KOPT-K1 (cell line): ENCODE results near the gene SEPTIN7.

Experiments used
- H3K27ac ChIP-seq: fragments of 200-600 bp; sonication (generic); 2 replicates; pipeline ENCODE4 v1.5.1; 2016; ENCODE audit warnings: antibody characterized with exemption, mild to moderate bottlenecking, low read depth, low read length; ENCODE audit not compliant: poor library complexity, severe bottlenecking
- H3K36me3 ChIP-seq: fragments of 200-600 bp; sonication (generic); 2 replicates; pipeline ENCODE4 v1.5.1; 2017; ENCODE audit warnings: antibody characterized with exemption, mild to moderate bottlenecking, low read length, moderate library complexity; ENCODE audit not compliant: insufficient read depth
- H3K9me3 ChIP-seq: fragments of 200-600 bp; sonication (generic); 2 replicates; pipeline ENCODE4 v1.5.1; 2017; ENCODE audit warnings: antibody characterized with exemption, low read length, mild to moderate bottlenecking; ENCODE audit not compliant: insufficient read depth, poor library complexity, severe bottlenecking

Gene SEPTIN7

DNA sequence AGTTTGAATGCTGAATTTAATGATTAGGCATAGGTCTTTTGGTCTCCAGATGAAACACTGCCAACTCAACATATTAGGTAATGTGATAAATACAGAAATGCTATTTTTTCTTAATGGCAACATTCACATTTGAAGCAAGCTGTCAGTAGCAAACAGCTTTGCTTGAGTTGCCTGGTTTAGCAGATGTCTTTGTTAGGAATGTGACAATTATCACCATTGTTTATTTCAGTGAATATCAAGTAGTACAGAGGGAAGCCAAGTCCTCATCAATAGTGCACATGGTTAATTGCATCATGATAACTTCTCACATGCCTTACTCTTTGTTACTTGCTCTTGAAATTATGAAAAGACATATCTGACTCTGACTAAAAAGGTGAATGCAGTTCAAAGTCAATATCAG lies 23.7 kb upstream of the SEPTIN7 start:
- Histone ChIP-seq H3K27ac (no peak overlapping the region), H3K9me3 (no peaks in the 10 kb centered on the region), H3K36me3 (no peaks in the 10 kb centered on the region)

DNA sequence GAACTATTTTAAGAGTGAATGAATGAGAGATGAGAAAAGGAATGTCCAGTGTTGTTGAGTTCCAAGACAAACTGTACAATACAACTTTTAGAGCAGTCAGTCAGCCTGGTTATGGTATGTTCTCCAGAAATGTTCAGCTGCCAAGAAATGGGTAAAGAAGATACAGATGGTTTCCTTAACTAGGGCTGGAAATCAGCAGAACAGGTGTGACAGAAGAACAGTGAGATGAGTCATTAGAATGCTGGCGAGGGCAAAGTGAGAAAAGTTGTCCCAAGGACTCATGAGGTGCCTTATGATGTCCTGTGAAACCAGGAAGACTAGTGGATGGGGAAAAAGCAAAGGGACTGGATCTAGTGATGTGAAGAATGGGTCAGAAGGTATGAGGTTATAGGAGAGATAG lies 20.8 kb upstream of the SEPTIN7 start:
- Histone ChIP-seq H3K27ac (no peak overlapping the region), H3K9me3 (no peaks in the 10 kb centered on the region)

GRCh38 chr7:35781200-35781701 lies 19.6 kb upstream of the SEPTIN7 start:
- no peak overlapping the region for H3K27ac ChIP-seq
- no peaks in the 10 kb centered on the region for H3K9me3 ChIP-seq
- no peaks in the 10 kb centered on the region for H3K36me3 ChIP-seq

More for the DNA sequence above, 20.8 kb upstream of the SEPTIN7 start:
- no peaks in the 10 kb centered on the region for H3K36me3 ChIP-seq

- no peak overlapping the region for H3K27ac ChIP-seq
- H3K9me3 ChIP-seq, result no peaks in the 10 kb centered on the region
- H3K36me3 ChIP-seq, result no peaks in the 10 kb centered on the region
Observed at GRCh38 chr7:35781767-35782515, 18.9 kb upstream of the SEPTIN7 start.

GRCh38 chr7:35784332-35784731 lies 16.5 kb upstream of the SEPTIN7 start:
- Histone ChIP-seq H3K27ac (no peak overlapping the region), H3K9me3 (peaks cover 2% of the 10 kb centered on the region), H3K36me3 (no peaks in the 10 kb centered on the region)

- peaks cover 6% of the 10 kb centered on the region for H3K9me3 ChIP-seq
- no peak overlapping the region for H3K27ac ChIP-seq
- no peaks in the 10 kb centered on the region for H3K36me3 ChIP-seq
Observed at GRCh38 chr7:35785250-35785649, 15.6 kb upstream of the SEPTIN7 start.

DNA sequence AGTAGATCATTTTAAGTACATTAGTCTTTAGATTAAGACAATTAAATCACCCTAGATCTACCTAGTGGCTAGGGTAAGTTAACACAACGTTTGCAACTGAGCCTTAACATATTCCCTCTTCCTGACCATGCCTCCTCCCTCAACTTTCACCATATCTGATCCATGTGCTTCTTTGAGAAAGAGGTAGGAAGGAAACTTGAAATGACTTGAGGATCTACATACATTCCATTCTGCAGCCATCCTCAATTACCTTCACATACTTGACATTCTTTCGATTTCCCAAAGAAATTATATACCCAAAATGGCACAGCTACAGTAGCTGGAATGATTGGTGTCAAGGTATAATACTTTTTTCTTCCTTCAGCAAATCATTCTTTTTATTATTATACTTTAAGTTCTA lies 12.9 kb upstream of the SEPTIN7 start:
- H3K9me3 ChIP-seq, result peaks cover 6% of the 10 kb centered on the region
- no peak overlapping the region for H3K27ac ChIP-seq
- H3K36me3 ChIP-seq, result no peaks in the 10 kb centered on the region

DNA sequence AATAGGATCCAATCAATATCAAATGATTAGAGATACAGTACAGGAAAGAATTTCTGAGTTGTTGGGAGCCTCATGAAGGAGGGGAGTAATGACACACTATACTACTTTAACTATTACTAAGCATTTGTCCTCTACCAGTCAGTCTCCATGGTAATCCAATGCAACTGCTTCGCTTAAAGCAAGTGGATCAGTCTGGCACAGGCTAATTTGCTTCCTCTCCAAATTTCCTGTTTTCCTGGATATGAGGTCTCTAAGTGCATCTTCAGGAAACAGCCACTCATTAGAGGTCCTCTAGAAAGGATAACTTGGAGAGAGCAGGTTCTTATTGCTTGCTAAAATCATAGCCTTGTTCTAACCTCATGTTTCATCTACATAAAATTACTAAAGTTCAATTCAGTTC lies 8.4 kb upstream of the SEPTIN7 start:
- H3K9me3 ChIP-seq, result peaks cover 6% of the 10 kb centered on the region
- no peaks in the 10 kb centered on the region for H3K36me3 ChIP-seq
- H3K27ac ChIP-seq, result no peak overlapping the region

GRCh38 chr7:35792873-35793489 lies 7.9 kb upstream of the SEPTIN7 start:
- H3K27ac ChIP-seq, result no peak overlapping the region
- peaks cover 6% of the 10 kb centered on the region for H3K9me3 ChIP-seq
- H3K36me3 ChIP-seq, result no peaks in the 10 kb centered on the region

GRCh38 chr7:35797311-35797710 lies 3.5 kb upstream of the SEPTIN7 start:
- Histone ChIP-seq H3K36me3 (no peaks in the 10 kb centered on the region), H3K27ac (no peak overlapping the region), H3K9me3 (no peaks in the 10 kb centered on the region)

DNA sequence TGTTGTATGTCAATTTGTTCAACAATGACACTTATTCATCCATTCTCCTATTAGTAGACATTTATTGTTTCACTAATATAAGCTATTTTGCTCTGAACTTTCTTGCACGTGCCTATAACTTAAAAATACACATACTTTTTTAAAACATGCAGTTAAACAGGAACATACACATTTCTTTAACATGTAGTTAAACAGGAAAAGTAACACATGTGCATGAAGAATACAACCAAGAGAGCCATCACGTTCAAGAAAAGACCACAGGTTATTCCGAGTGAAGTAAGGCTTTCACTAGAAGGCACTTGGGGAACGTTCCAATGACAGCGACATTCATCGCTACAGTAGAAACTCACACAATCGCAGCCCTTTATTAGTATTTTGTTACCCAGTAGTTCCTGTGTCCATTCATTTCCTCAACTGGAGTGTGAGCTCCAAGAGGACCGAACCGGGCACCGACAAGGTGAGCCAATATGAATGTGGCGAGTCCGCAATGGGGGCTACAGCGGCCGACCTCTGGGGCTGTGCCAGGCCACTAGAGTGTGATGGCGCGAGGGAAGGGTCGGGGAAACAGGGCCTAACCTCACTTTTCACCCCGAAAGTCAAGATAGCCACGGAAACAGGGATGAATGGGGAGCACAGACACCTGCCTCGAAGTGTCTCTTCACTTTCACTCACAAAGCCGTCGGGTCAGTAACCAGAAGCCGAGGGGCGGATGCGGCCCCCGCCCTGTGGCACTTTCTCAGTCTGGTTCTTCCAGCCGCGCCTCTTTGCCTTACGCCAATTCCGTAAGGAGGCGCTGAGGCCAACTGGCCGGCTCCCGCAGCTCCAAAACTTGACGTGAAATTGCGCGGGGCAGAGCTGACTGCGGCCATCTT lies 775 bp upstream of the SEPTIN7 start:
- Histone ChIP-seq H3K27ac (peak overlapping the region; percentile 93), H3K36me3 (no peaks in the 10 kb centered on the region), H3K9me3 (no peaks in the 10 kb centered on the region)

GRCh38 chr7:35801392-35802101 lies 690 bp downstream of the SEPTIN7 start:
- Histone ChIP-seq H3K36me3 (no peaks in the 10 kb centered on the region), H3K9me3 (no peaks in the 10 kb centered on the region), H3K27ac (peak overlapping the region; percentile 93)

- Histone ChIP-seq H3K27ac (peak overlapping the region; percentile 93), H3K9me3 (no peaks in the 10 kb centered on the region), H3K36me3 (no peaks in the 10 kb centered on the region)
Observed at GRCh38 chr7:35802102-35802466, 1.2 kb downstream of the SEPTIN7 start.

DNA sequence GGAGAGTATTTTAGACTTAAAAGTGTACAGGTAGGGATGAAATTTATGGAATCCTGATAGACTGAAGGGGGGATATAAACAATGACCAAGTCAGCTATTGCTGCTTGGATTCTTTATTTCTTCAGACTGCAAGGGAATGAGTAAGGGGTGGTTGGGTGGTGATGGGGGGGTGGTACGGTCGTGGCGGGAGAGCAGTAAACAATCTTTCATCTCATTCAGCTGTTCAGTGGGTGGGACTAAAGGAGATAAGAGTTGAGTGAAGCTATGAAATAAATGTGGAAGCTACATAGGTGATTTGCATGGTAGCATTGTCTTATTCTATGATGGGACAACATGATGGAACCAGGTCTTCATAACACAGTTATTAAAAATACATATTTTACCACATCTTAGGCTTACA lies 1.8 kb downstream of the SEPTIN7 start:
- H3K9me3 ChIP-seq, result no peaks in the 10 kb centered on the region
- H3K27ac ChIP-seq, result peak overlapping the region; percentile 93

More for the DNA sequence above, 1.8 kb downstream of the SEPTIN7 start:
- no peaks in the 10 kb centered on the region for H3K36me3 ChIP-seq
